ENCODE data around the gene FAM135A. TPM values are rescaled to one million over a fixed set of nuclear protein-coding genes. Genes with fewer than 3 reads are reported as not detected.
"Not testable (repeated sequence)": the region's sequence is repeated elsewhere in the genome, so short reads cannot be mapped to it uniquely, and the experiment has no call there.

The FAM135A gene
- total and polyA plus RNA-seq, 2 experiments from 2014 or later: 3.5 to 8.2 TPM

DNA sequence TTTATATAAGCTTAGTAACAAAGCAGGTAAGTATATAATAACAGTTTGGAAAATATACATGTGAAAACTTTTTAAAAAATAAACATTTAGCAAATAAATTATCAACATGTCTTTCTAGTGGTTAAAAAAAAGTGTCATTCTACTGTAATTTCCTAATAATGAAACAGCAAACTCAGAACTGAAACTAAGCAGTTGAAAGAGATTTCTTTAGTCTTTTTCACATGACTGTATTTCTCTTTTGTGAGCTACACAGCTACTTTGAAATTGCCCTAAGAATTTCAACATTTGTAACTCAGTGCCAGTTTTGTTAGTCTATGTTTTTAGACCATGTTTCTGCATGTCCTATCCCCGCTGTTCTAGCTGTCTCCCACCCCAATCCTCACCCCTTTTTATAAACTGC, 125.1 kb downstream of the FAM135A start:
- Histone ChIP-seq H4K20me1 (ENCODE audit: insufficient read depth) (no peaks in the 10 kb centered on the region), H3F3A (ENCODE audit: insufficient read depth) (no peaks in the 10 kb centered on the region), H3K4me2 (ENCODE audit: unreplicated experiment) (no peak overlapping the region), H3K27me3 (replicated peaks; ENCODE audit: insufficient read depth) (no peaks in the 10 kb centered on the region), H3K9me3 (ENCODE audit: low read depth) (no peaks in the 10 kb centered on the region), H3K79me2 (ENCODE audit: insufficient read depth) (no peaks in the 10 kb centered on the region), H3K9ac (no peak overlapping the region), H3K36me3 (ENCODE audit: low read depth) (no peaks in the 10 kb centered on the region), H3K9me2 (ENCODE audit: insufficient read depth) (no peaks in the 10 kb centered on the region), H3K4me3 (no peak overlapping the region), H3K27ac (no peak overlapping the region), H3K4me1 (ENCODE audit: insufficient read depth) (no peaks in the 10 kb centered on the region), H2AFZ (no peak overlapping the region)
- TF ChIP-seq EZH2phosphoT487 (IDR thresholded peaks at IDR 0.05; ENCODE audit: insufficient read depth, low read depth) (no peak), EZH2 (IDR thresholded peaks at IDR 0.05; ENCODE audit: insufficient read depth, poor library complexity, severe bottlenecking) (no peak)
- DNase-seq: no peak
- in situ Hi-C loops (cut with MboI): no loop called here
- 85 to 90% methylated on average over 1 of the region's 1 CpG for WGBS, 2 experiments (ENCODE audit: low coverage in 1 of 2, low lambda C conversion rate in 2 of 2, missing lambda C conversion rate in 2 of 2)

DNA sequence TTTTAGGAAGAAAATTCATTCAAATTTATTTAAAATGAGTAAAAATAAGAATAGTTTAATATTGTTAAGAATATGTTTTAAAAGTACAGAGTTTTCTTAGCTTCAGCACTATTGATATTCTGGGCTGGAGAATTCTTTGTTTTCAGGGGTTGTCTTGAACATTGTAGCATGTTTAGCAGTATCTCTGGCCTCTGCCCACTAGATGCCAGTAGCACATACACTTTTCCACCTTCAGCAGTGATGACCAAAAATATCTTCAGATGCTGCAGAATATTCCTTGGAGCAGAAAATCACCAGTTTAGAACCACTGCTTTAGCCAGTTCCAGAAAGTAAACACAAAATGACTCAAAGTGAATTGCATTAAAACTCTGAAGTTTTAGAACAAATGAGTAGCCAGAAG, 134.0 kb downstream of the FAM135A start:
- in situ Hi-C loops (cut with MboI): no loop called here
- no peaks in the 10 kb centered on the region for H3K9me2 ChIP-seq (ENCODE audit: insufficient read depth)
- no peaks in the 10 kb centered on the region for H3K27me3 ChIP-seq (replicated peaks; ENCODE audit: insufficient read depth)
- H3K9me3 ChIP-seq (ENCODE audit: low read depth): no peaks in the 10 kb centered on the region
- no peaks in the 10 kb centered on the region for H3K36me3 ChIP-seq (ENCODE audit: low read depth)
- DNase-seq: peak; percentile 49
- no peak overlapping the region for H2AFZ ChIP-seq
- no peaks in the 10 kb centered on the region for H3F3A ChIP-seq (ENCODE audit: insufficient read depth)
- no peak overlapping the region for H3K4me3 ChIP-seq
- no peak for TF ChIP-seq EZH2 (IDR thresholded peaks at IDR 0.05; ENCODE audit: insufficient read depth, poor library complexity, severe bottlenecking)
- TF ChIP-seq EZH2phosphoT487 (IDR thresholded peaks at IDR 0.05; ENCODE audit: insufficient read depth, low read depth): no peak
- H3K4me2 ChIP-seq (ENCODE audit: unreplicated experiment): no peak overlapping the region
- H3K4me1 ChIP-seq (ENCODE audit: insufficient read depth): no peaks in the 10 kb centered on the region
- no peaks in the 10 kb centered on the region for H4K20me1 ChIP-seq (ENCODE audit: insufficient read depth)
- no peak overlapping the region for H3K27ac ChIP-seq
- H3K79me2 ChIP-seq (ENCODE audit: insufficient read depth): no peaks in the 10 kb centered on the region
- H3K9ac ChIP-seq: no peak overlapping the region

DNA sequence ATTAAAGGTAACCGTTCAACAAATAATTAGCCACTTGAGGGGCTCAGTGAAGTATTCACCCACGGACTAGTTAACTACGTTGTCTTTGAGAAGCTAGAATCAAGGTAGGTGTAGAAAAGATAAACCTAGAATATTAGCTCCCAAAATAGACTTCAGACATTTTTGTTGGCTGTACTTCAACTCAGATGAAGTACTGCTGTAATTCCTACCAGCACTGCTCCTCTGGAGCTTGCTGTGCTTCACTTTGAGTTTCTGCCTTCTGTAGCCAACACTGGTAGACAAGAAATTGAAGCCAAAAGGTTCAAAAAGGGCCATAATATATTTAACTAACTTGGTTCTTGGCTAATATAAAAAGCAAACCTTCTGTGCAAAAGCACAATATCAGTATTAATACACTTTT, 134.6 kb downstream of the FAM135A start:
- no peak overlapping the region for H3K27ac ChIP-seq
- H3F3A ChIP-seq (ENCODE audit: insufficient read depth): no peaks in the 10 kb centered on the region
- no peak overlapping the region for H3K4me3 ChIP-seq
- 94 to 96% methylated on average over 3 of the region's 3 CpGs for WGBS, 2 experiments (ENCODE audit: low coverage in 1 of 2, low lambda C conversion rate in 2 of 2, missing lambda C conversion rate in 2 of 2)
- no peak for TF ChIP-seq EZH2phosphoT487 (IDR thresholded peaks at IDR 0.05; ENCODE audit: insufficient read depth, low read depth)
- TF ChIP-seq EZH2 (IDR thresholded peaks at IDR 0.05; ENCODE audit: insufficient read depth, poor library complexity, severe bottlenecking): no peak
- no peaks in the 10 kb centered on the region for H4K20me1 ChIP-seq (ENCODE audit: insufficient read depth)
- H3K9ac ChIP-seq: no peak overlapping the region
- no peaks in the 10 kb centered on the region for H3K9me2 ChIP-seq (ENCODE audit: insufficient read depth)
- H3K9me3 ChIP-seq (ENCODE audit: low read depth): no peaks in the 10 kb centered on the region
- no peaks in the 10 kb centered on the region for H3K4me1 ChIP-seq (ENCODE audit: insufficient read depth)
- H3K4me2 ChIP-seq (ENCODE audit: unreplicated experiment): no peak overlapping the region
- no peak overlapping the region for H2AFZ ChIP-seq
- H3K79me2 ChIP-seq (ENCODE audit: insufficient read depth): no peaks in the 10 kb centered on the region
- no peak for DNase-seq
- no peaks in the 10 kb centered on the region for H3K36me3 ChIP-seq (ENCODE audit: low read depth)
- no peaks in the 10 kb centered on the region for H3K27me3 ChIP-seq (replicated peaks; ENCODE audit: insufficient read depth)
- in situ Hi-C loops (cut with MboI): no loop called here

DNA sequence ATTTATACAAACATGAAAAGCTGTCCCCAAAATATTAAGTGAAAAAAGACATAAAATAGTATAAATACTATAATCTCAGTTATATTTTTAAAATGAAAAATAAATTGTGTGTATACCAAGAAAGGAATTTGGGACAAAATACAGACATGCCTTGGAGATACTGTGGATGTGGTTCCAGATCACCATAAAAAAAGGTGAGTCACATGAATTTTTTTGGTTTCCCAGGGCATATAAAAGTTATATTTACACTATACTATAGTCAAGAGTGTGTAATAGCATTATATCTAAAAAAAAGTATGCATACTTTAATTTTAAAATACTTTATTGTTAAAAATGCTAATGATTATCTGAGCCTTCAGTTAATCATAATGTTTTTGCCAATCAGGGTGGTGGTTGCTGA, 136.0 kb downstream of the FAM135A start:
- H2AFZ ChIP-seq: no peak overlapping the region
- in situ Hi-C loops (cut with MboI): no loop called here
- no peaks in the 10 kb centered on the region for H4K20me1 ChIP-seq (ENCODE audit: insufficient read depth)

DNA sequence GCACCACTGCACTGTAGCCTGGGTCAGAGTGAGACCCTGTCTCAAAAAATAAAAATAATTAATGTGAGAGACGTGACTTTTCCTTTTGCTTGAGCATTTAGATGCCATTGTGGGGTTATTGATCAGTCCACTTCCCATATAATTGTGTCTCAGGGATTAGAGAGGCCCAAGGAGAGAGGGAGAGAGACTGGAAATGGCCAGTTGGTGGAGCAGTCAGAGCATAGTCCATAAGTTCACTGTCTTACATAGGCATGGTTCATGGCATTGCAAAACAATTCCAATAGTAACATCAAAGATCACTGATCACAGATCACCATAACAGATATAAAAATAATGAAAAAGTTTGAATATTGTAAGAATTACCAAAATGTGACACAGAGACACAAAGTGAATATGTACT, 138.3 kb downstream of the FAM135A start:
- no peak overlapping the region for H3K9ac ChIP-seq
- 93 to 94% methylated on average over 1 of the region's 1 CpG for WGBS, 2 experiments (ENCODE audit: low coverage in 1 of 2, low lambda C conversion rate in 2 of 2, missing lambda C conversion rate in 2 of 2)
- no peak overlapping the region for H3K27ac ChIP-seq
- H3K27me3 ChIP-seq (replicated peaks; ENCODE audit: insufficient read depth): no peaks in the 10 kb centered on the region
- H4K20me1 ChIP-seq (ENCODE audit: insufficient read depth): no peaks in the 10 kb centered on the region
- no peak overlapping the region for H3K4me3 ChIP-seq
- H3K9me3 ChIP-seq (ENCODE audit: low read depth): no peaks in the 10 kb centered on the region
- H3K4me1 ChIP-seq (ENCODE audit: insufficient read depth): no peaks in the 10 kb centered on the region
- in situ Hi-C loops (cut with MboI): loop anchor here (10.0 kb wide), 1 partner anchor 133 kb away; no protein-coding TSS in a partner anchor
- no peak overlapping the region for H3K4me2 ChIP-seq (ENCODE audit: unreplicated experiment)
- no peaks in the 10 kb centered on the region for H3K36me3 ChIP-seq (ENCODE audit: low read depth)
- no peak for TF ChIP-seq EZH2 (IDR thresholded peaks at IDR 0.05; ENCODE audit: insufficient read depth, poor library complexity, severe bottlenecking)
- no peak for TF ChIP-seq EZH2phosphoT487 (IDR thresholded peaks at IDR 0.05; ENCODE audit: insufficient read depth, low read depth)
- H3K79me2 ChIP-seq (ENCODE audit: insufficient read depth): no peaks in the 10 kb centered on the region
- no peaks in the 10 kb centered on the region for H3F3A ChIP-seq (ENCODE audit: insufficient read depth)
- no peak for DNase-seq
- no peak overlapping the region for H2AFZ ChIP-seq
- no peaks in the 10 kb centered on the region for H3K9me2 ChIP-seq (ENCODE audit: insufficient read depth)

More for the DNA sequence above, 136.0 kb downstream of the FAM135A start:
- Histone ChIP-seq H3K36me3 (ENCODE audit: low read depth) (no peaks in the 10 kb centered on the region), H3F3A (ENCODE audit: insufficient read depth) (no peaks in the 10 kb centered on the region), H3K4me2 (ENCODE audit: unreplicated experiment) (no peak overlapping the region), H3K9me3 (ENCODE audit: low read depth) (no peaks in the 10 kb centered on the region), H3K4me1 (ENCODE audit: insufficient read depth) (no peaks in the 10 kb centered on the region), H3K4me3 (no peak overlapping the region), H3K79me2 (ENCODE audit: insufficient read depth) (no peaks in the 10 kb centered on the region), H3K9me2 (ENCODE audit: insufficient read depth) (no peaks in the 10 kb centered on the region), H3K27me3 (replicated peaks; ENCODE audit: insufficient read depth) (no peaks in the 10 kb centered on the region), H3K9ac (no peak overlapping the region), H3K27ac (no peak overlapping the region)
- DNase-seq: peak; percentile 23
- TF ChIP-seq EZH2phosphoT487 (IDR thresholded peaks at IDR 0.05; ENCODE audit: insufficient read depth, low read depth) (no peak), EZH2 (IDR thresholded peaks at IDR 0.05; ENCODE audit: insufficient read depth, poor library complexity, severe bottlenecking) (no peak)

DNA sequence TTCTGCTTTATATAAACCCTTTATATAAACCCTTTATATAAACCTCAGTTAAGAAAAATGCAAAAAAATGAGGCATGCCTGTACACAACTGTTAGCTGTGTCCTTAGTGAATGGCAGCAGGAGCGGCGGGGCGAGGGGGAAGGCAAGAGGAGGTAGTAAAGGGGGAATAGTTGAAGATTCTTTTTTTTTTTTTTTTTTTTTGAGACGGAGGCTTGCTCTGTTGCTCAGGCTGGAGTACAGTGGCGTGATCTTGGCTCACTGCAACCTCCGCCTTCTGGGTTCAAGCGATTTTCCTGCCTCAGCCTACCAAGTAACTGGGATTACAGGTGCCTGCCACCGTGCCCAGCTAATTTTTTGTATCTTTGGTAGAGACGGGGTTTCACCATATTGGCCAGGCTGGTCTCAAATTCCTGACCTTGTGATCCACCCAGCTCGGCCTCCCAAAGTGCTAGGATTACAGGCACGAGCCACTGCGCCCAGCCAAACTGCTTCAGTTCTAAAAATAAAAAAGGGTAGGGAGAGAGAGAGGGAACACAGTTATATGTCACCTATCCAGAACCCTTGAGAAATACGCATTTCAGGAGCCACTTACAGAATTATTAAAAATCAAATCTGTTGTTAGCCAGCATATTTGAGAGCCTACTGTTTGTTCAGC, 139.1 kb downstream of the FAM135A start:
- not testable (repeated sequence) for DNase-seq; H4K20me1 ChIP-seq (ENCODE audit: insufficient read depth); H3K79me2 ChIP-seq (ENCODE audit: insufficient read depth); H3K4me1 ChIP-seq (ENCODE audit: insufficient read depth); H3F3A ChIP-seq (ENCODE audit: insufficient read depth); H3K4me3 ChIP-seq; H2AFZ ChIP-seq; H3K27me3 ChIP-seq (replicated peaks; ENCODE audit: insufficient read depth); H3K9me2 ChIP-seq (ENCODE audit: insufficient read depth); H3K9me3 ChIP-seq (ENCODE audit: low read depth); H3K4me2 ChIP-seq (ENCODE audit: unreplicated experiment); H3K36me3 ChIP-seq (ENCODE audit: low read depth); H3K27ac ChIP-seq; H3K9ac ChIP-seq
- in situ Hi-C loops (cut with MboI): loop anchor here (10.0 kb wide), 1 partner anchor 132 kb away; no protein-coding TSS in a partner anchor
- WGBS, 2 experiments (ENCODE audit: low coverage in 1 of 2, low lambda C conversion rate in 2 of 2, missing lambda C conversion rate in 2 of 2): 85 to 90% methylated on average over 13 of the region's 13 CpGs

Data from GM23248 (cell line).